HL-60 (cell line): ENCODE results near the gene RGL4.

Source experiments
- POLR2AphosphoS5 ChIP-seq: IDR thresholded peaks from 2 replicates; pipeline ENCODE4 v1.6.1; 2012; ENCODE audit warnings: low read depth
- TF ChIP-seq, protein P1 (sequence below): IDR thresholded peaks from one replicate; pipeline ENCODE4 v1.5.1; 2011; ENCODE audit warnings: low read length, control low read depth, inconsistent platforms; ENCODE audit not compliant: insufficient read depth
- TF ChIP-seq, protein P2 (sequence below): IDR thresholded peaks from 2 replicates; pipeline ENCODE4 v1.6.1; 2012; ENCODE audit warnings: low read depth; ENCODE audit not compliant: insufficient replicate concordance

DNA sequence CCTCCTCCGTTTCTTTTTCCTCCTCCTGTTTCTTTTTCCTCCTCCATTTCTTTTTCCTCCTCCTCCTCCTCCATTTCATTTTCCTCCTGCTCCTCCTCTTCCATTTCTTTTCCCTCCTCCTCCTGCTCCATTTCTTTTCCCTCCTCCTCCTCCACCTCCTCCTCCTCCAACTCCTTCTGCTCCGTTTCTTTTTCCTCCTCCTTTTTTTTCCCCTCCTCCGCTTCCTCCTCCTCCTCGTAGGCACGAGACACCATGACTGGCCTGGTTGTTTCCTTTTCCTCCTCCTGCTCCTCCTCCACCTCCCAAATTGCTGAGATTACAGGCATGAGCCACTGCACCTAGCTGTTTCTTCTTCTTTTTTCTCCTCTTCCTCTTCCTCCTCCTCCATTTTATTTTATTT, 33.1 kb upstream of the RGL4 start:
- TF ChIP-seq, protein P1, sequence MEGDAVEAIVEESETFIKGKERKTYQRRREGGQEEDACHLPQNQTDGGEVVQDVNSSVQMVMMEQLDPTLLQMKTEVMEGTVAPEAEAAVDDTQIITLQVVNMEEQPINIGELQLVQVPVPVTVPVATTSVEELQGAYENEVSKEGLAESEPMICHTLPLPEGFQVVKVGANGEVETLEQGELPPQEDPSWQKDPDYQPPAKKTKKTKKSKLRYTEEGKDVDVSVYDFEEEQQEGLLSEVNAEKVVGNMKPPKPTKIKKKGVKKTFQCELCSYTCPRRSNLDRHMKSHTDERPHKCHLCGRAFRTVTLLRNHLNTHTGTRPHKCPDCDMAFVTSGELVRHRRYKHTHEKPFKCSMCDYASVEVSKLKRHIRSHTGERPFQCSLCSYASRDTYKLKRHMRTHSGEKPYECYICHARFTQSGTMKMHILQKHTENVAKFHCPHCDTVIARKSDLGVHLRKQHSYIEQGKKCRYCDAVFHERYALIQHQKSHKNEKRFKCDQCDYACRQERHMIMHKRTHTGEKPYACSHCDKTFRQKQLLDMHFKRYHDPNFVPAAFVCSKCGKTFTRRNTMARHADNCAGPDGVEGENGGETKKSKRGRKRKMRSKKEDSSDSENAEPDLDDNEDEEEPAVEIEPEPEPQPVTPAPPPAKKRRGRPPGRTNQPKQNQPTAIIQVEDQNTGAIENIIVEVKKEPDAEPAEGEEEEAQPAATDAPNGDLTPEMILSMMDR = no peak
- TF ChIP-seq, protein P2, sequence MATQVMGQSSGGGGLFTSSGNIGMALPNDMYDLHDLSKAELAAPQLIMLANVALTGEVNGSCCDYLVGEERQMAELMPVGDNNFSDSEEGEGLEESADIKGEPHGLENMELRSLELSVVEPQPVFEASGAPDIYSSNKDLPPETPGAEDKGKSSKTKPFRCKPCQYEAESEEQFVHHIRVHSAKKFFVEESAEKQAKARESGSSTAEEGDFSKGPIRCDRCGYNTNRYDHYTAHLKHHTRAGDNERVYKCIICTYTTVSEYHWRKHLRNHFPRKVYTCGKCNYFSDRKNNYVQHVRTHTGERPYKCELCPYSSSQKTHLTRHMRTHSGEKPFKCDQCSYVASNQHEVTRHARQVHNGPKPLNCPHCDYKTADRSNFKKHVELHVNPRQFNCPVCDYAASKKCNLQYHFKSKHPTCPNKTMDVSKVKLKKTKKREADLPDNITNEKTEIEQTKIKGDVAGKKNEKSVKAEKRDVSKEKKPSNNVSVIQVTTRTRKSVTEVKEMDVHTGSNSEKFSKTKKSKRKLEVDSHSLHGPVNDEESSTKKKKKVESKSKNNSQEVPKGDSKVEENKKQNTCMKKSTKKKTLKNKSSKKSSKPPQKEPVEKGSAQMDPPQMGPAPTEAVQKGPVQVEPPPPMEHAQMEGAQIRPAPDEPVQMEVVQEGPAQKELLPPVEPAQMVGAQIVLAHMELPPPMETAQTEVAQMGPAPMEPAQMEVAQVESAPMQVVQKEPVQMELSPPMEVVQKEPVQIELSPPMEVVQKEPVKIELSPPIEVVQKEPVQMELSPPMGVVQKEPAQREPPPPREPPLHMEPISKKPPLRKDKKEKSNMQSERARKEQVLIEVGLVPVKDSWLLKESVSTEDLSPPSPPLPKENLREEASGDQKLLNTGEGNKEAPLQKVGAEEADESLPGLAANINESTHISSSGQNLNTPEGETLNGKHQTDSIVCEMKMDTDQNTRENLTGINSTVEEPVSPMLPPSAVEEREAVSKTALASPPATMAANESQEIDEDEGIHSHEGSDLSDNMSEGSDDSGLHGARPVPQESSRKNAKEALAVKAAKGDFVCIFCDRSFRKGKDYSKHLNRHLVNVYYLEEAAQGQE = no peak
- TF ChIP-seq POLR2AphosphoS5 = no peak
